A673 (cell line): Measurements from ENCODE around the gene SPATS2. TPM values are rescaled to one million over a fixed set of nuclear protein-coding genes. Genes with fewer than 3 reads are reported as not detected.

ENCODE experiments used
- BruUV-seq: library from RNA; stranded (reverse); fragments of 400-500 nt; replicated peaks from 2 replicates; lab custom pipeline; 2021; lab: Mats Ljungman, UMichigan
- CTCF ChIA-PET: fragments of 300-600 bp; sonication (Branson Sonifier 250); formaldehyde crosslinking; loops from one replicate; lab custom pipeline; 2022; ENCODE audit warnings: antibody characterized with exemption; lab: Charles Lee
- POLR2A ChIA-PET: fragments of 300-600 bp; sonication (Branson Sonifier 250); formaldehyde crosslinking; loops from one replicate; lab custom pipeline; 2022; ENCODE audit warnings: antibody characterized with exemption; ENCODE audit not compliant: low non-redundant PET; lab: Charles Lee
- DNase-seq: peaks from one replicate; pipeline ENCODE4 v3.0.0-alpha.2; 2015; ENCODE audit warnings: low spot score
- H3K27ac ChIP-seq: fragments of 200-600 bp; sonication (generic); 2 replicates; pipeline ENCODE4 v1.5.1; 2016; ENCODE audit warnings: mixed run types, low read depth, mild to moderate bottlenecking, mixed read lengths, antibody characterized with exemption, low read length; ENCODE audit not compliant: poor library complexity, severe bottlenecking
- H3K27me3 ChIP-seq: fragments of 200-600 bp; sonication (generic); replicated peaks from 2 replicates; pipeline ENCODE4 v1.6.1; 2017; ENCODE audit warnings: mixed run types, low read depth, mild to moderate bottlenecking, mixed read lengths, antibody characterized with exemption, low read length; ENCODE audit not compliant: insufficient read depth, poor library complexity
- H3K36me3 ChIP-seq: fragments of 200-600 bp; sonication (generic); 2 replicates; pipeline ENCODE4 v1.6.1; 2016; ENCODE audit warnings: mixed run types, mild to moderate bottlenecking, mixed read lengths, antibody characterized with exemption, low read length; ENCODE audit not compliant: insufficient read depth, poor library complexity, severe bottlenecking
- H3K4me1 ChIP-seq: fragments of 200-600 bp; sonication (generic); 2 replicates; pipeline ENCODE4 v1.6.1; 2017; ENCODE audit warnings: mixed run types, mild to moderate bottlenecking, mixed read lengths, antibody characterized with exemption, low read length; ENCODE audit not compliant: insufficient read depth, poor library complexity, severe bottlenecking
- H3K4me3 ChIP-seq: fragments of 200-600 bp; sonication (generic); 2 replicates; pipeline ENCODE4 v1.5.1; 2016; ENCODE audit warnings: low read depth, mixed run types, mild to moderate bottlenecking, mixed read lengths, low read length; ENCODE audit not compliant: poor library complexity, severe bottlenecking
- H3K9me3 ChIP-seq: fragments of 200-600 bp; sonication (generic); 2 replicates; pipeline ENCODE4 v1.6.1; 2016; ENCODE audit warnings: mixed run types, low read depth, mild to moderate bottlenecking, mixed read lengths, antibody characterized with exemption, low read length; ENCODE audit not compliant: poor library complexity, severe bottlenecking
- CTCF ChIP-seq: fragments of 300-800, 200-600 bp; sonication (generic); conservative IDR thresholded peaks from 2 replicates; pipeline ENCODE4 v1.5.1; 2017; ENCODE audit warnings: low read depth, mild to moderate bottlenecking, antibody characterized with exemption, low read length, moderate library complexity, mixed read lengths
- EZH2 ChIP-seq: fragments of 200-600 bp; sonication (generic); IDR thresholded peaks from 2 replicates; pipeline ENCODE4 v1.6.1; 2017; ENCODE audit warnings: borderline replicate concordance, low read depth, mild to moderate bottlenecking, mixed read lengths, antibody characterized with exemption, low read length; ENCODE audit not compliant: poor library complexity, severe bottlenecking
- intact Hi-C: fragments of 100-400 bp; cut with micrococcal nuclease; formaldehyde crosslinking; loops from one replicate; pipeline ENCODE4 v1.10.0; 2022; ENCODE audit not compliant: unreplicated experiment
- total RNA-seq: library from RNA; stranded (reverse); gene quantifications from 2 replicates; pipeline ENCODE4 v1.2.3, GENCODE V29; 2021

SPATS2 gene
- total RNA-seq, 1 experiment from 2014 or later, result 82.8 TPM

GRCh38 chr12:49557917-49558215 lies 190.6 kb downstream of the SPATS2 start:
- no peak for TF ChIP-seq EZH2
- TF ChIP-seq CTCF, result peak; percentile 36; the same call in 1 of the 2 replicates
- H3K4me1 ChIP-seq, result no peaks in the 10 kb centered on the region
- H3K36me3 ChIP-seq, result peaks cover 49% of the 10 kb centered on the region
- H3K27ac ChIP-seq, result no peak overlapping the region
- intact Hi-C loops, result no loop called here
- DNase-seq, result no peak
- ChIA-PET CTCF (no interaction called here), POLR2A (no interaction called here)
- H3K27me3 ChIP-seq, result no peaks in the 10 kb centered on the region
- no TSS peak for BruUV-seq
- H3K4me3 ChIP-seq, result no peak overlapping the region
- no peaks in the 10 kb centered on the region for H3K9me3 ChIP-seq

GRCh38 chr12:49558526-49558925 lies 191.3 kb downstream of the SPATS2 start:
- CTCF ChIA-PET, result no interaction called here

GRCh38 chr12:49559011-49559675 lies 191.9 kb downstream of the SPATS2 start:
- TF ChIP-seq CTCF, result no peak
- TF ChIP-seq EZH2, result no peak
- Histone ChIP-seq H3K4me1 (no peaks in the 10 kb centered on the region), H3K4me3 (no peak overlapping the region), H3K27me3 (no peaks in the 10 kb centered on the region), H3K9me3 (no peaks in the 10 kb centered on the region), H3K36me3 (peaks cover 62% of the 10 kb centered on the region), H3K27ac (no peak overlapping the region)
- ChIA-PET CTCF (no interaction called here), POLR2A (no interaction called here)
- intact Hi-C loops, result no loop called here
- BruUV-seq, result no TSS peak
- DNase-seq, result no peak

More at GRCh38 chr12:49558526-49558925, 191.3 kb downstream of the SPATS2 start:
- H3K9me3 ChIP-seq, result no peaks in the 10 kb centered on the region
- no peak for TF ChIP-seq CTCF
- TF ChIP-seq EZH2, result no peak
- DNase-seq, result no peak
- peaks cover 56% of the 10 kb centered on the region for H3K36me3 ChIP-seq
- no peak overlapping the region for H3K4me3 ChIP-seq
- H3K27me3 ChIP-seq, result no peaks in the 10 kb centered on the region
- intact Hi-C loops, result no loop called here
- H3K27ac ChIP-seq, result no peak overlapping the region
- POLR2A ChIA-PET, result no interaction called here
- no peaks in the 10 kb centered on the region for H3K4me1 ChIP-seq
- BruUV-seq, result TSS peak; percentile 21
